Subcutaneous adipose tissue (tissue), 4 donors: ENCODE measurements around the gene UBE2L3. TPM values are rescaled to one million over a fixed set of nuclear protein-coding genes. Genes with fewer than 3 reads are reported as not detected.
"Not testable (repeated sequence)": the region's sequence is repeated elsewhere in the genome, so short reads cannot be mapped to it uniquely, and the experiment has no call there.

ENCODE experiments used
- total RNA-seq, 4 donors: library from RNA; depleted of rRNA; stranded (reverse); fragments of >200 nt; gene quantifications; one replicate each; pipeline ENCODE4 v1.1.0, GENCODE V29; 2016
- TF ChIP-seq, protein P1 (sequence below): fragments of 450-650 bp; IDR thresholded peaks from one replicate; pipeline ENCODE4 v1.5.1; 2016; ENCODE audit warnings: low read depth, mild to moderate bottlenecking, control low read depth, antibody characterized with exemption, moderate library complexity

UBE2L3 gene
- total RNA-seq, result 10 to 100 TPM; 28.4 to 58.7 (median 31.9) TPM

DNA sequence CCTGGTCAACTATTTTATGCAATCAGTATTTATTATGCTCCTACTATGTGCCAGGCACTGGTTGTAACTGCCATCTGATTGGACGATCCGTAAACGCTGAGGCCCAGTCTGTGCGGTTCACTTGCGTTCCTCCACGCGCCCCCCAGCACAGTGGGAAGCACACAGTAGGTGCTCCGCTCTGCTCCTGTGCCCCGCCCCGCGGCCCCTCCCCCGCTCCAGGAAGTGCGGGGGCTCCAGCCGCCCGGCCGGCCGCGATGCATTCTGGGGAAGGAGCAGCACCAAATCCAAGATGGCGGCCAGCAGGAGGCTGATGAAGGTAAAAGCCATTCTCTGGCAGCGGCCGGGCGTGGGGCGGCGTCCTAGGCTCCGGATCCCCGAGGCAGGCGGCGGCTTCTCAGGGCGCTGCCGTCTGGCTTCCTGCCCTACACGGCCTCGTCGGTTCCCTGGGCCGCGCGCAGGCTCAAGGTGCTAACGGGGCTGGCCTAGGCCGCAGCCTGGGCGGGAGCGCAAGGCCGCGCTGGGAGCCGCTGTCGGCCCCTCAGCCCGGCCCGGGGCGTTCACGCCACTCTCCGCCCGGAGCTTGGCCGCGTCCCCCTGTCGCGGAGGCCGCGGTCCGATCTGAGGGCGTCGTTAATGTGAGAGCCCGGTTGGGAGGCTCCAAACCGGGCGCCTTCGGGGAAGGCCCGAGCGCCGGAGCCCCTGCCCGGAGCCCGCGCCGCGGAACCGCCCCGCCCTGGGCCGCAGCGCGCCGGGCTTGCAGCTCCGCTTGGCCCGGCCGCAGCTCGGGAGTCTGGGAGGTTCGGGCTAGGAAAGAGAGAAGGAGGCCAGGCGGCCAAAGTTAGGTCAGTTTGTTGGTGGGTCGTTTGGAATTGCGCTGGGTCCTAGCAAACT lies at the start of gene UBE2L3:
TSS of gene UBE2L3 (plus strand) at position 259 of the 891 bp plus-strand sequence. CDS start at position 290, 31 bp downstream.
- TF ChIP-seq, protein P1, sequence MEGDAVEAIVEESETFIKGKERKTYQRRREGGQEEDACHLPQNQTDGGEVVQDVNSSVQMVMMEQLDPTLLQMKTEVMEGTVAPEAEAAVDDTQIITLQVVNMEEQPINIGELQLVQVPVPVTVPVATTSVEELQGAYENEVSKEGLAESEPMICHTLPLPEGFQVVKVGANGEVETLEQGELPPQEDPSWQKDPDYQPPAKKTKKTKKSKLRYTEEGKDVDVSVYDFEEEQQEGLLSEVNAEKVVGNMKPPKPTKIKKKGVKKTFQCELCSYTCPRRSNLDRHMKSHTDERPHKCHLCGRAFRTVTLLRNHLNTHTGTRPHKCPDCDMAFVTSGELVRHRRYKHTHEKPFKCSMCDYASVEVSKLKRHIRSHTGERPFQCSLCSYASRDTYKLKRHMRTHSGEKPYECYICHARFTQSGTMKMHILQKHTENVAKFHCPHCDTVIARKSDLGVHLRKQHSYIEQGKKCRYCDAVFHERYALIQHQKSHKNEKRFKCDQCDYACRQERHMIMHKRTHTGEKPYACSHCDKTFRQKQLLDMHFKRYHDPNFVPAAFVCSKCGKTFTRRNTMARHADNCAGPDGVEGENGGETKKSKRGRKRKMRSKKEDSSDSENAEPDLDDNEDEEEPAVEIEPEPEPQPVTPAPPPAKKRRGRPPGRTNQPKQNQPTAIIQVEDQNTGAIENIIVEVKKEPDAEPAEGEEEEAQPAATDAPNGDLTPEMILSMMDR, result no peak

DNA sequence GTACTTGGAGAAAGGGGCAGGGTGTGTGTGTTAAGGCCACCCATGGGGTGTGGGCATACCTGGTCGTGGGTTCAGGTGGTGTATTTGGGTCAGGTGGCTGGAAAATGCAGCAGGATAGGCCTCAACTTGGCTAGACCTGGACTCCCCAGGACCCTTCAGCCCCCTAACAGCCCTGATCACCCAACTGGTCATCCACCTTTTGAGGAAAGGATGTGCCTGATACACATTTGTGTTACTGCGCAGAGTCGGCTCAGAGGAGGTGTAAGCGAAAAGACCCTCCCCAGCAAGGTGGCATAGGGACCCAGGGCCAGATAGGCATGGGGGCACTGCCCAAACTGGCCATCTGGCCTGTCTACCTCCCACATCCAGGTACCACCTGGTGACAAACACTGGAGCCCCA lies 16.2 kb upstream of the UBE2L3 start, which contains the start of gene RIMBP3C:
TSS of gene RIMBP3C (minus strand) at position 101 of the 400 bp plus-strand sequence. CDS start 485 bp downstream, outside the sequence.
- TF ChIP-seq, protein P1, result not testable (repeated sequence)

DNA sequence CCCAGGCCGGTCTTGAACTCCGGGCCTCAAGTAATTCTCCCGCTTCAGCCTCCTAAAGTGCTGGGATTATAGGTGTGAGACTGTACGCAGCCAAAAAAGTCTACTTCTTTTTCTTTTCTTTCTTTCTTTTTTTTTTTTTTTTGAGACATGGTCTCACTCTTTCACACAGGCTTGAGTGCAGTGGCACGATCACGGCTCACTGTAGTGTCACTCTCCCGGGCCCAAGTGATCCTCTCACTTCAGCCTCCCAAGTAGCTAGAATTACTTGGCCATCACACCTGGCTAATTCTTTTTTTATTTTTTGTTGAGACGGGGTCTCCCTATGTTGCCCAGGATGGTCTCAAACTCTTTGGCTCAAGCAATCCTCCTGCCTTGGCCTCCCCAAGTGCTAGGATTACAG lies 3.6 kb upstream of the UBE2L3 start:
- TF ChIP-seq, protein P1, result no peak

DNA sequence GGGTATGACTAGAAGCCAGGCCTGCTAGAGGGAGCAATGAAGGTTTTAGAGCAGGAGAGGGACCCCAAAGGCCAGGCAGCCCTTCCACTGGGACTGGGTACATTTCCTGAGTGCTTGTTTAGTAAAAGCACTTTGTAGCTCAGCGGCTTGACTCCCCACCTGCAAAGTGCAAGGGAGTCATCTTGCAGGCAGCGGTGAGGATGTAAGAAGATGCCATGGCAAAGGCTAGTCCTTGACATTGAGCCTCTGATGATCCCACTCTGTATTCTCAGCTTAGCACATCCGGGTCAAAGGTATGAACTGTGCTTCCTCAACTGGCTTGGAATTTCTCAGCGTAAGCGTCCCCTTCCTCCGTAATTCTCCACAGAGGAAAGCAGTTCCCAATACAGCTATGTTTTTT lies 3.1 kb upstream of the UBE2L3 start:
- TF ChIP-seq, protein P1, result no peak

DNA sequence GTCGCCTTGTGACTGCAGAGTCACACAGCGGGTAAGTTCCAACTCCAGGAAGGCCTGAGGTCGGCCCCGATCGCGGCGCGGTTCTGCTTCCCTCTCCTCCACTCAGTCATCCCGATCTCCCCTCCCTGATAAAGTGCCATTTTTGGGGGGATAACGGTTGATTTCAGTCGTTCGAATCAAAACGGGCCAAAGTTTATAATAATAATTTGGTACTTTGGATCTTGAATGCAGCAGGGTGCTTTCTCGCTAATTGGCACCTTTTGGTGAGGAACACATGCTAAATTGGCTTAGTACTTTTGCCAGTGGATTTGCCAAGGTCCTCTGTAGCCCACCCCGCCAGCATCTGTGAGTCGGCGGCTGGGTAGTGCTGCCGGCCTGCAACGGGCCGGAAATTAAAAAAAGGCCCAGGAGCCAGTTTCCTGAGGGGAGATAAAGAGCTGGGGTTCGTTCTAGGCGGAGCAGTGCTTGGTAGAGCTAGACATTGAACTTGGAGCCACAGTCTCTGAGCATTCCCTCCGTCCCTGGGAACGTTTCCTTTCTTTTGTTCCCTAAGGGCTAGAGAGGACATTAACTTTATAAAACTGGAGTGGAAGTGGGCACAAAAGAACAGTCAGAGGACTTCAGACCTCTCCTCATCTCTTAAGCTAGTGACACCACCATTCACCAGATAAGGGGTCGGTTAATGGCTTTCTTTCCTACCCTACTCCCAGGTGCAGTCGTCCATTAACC lies 997 bp downstream of the UBE2L3 start:
- TF ChIP-seq, protein P1, result no peak

DNA sequence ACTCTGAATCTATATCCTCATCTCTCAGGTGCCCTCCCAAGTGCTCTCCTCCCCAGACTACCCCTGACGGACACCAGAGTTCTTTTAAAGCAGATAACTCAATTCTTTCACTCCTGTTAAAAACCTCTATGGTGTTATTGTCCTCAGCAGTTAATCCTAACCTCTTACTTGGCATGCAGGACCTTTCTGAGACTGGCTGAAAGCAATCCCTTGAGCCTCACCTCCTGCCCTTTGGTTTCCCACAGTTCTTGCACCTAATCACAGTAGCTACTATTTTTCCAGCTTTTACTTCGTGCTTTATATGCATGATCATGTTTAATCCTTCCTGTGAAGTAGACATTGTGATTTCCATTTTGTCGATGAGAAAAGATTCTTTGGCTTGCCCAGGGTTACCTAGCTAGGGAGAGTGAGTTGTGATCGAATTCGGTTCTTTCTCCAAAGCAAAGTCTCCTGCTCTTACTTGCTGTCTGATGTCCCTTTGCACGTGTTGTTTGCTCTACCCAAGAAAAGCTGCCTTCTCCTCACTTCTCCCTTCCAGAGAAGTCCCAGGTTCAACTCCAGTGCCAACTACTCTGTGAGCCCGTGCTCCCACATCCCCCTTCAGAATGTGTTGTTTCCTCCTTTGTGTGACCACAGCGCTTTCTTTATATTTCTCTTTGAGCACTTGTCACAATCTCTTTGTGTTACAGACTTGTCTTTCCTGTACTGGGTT lies 2.1 kb downstream of the UBE2L3 start:
- TF ChIP-seq, protein P1, result no peak
